CD4-positive, alpha-beta T cell treated with Interleukin-12 subunit alpha and Interleukin-12 subunit beta, for 1 hour (primary cell): ENCODE data around the gene NAGA.
"Not testable (repeated sequence)": the region's sequence is repeated elsewhere in the genome, so short reads cannot be mapped to it uniquely, and the experiment has no call there.

Experiments used
- DNase-seq: peaks from one replicate; pipeline ENCODE4 v3.0.0-alpha.2; 2020

NAGA gene

GRCh38 chr22:42074846-42075676 lies 4.4 kb upstream of the NAGA start:
- no peak for DNase-seq

GRCh38 chr22:42074132-42074811 lies 3.7 kb upstream of the NAGA start, which contains the start of gene PHETA2:
TSS of gene PHETA2 (plus strand) at chr22:42074248. CDS start at chr22:42077294, 3,046 bp downstream.
- peak; percentile 64 for DNase-seq

- DNase-seq = no peak
Observed at GRCh38 chr22:42073621-42074041, 3.0 kb upstream of the NAGA start.

- no peak for DNase-seq
Observed at GRCh38 chr22:42072606-42073330, 2.2 kb upstream of the NAGA start.

GRCh38 chr22:42071508-42071907 lies 896 bp upstream of the NAGA start:
- not testable (repeated sequence) for DNase-seq

- DNase-seq = peak; percentile 16
Observed at GRCh38 chr22:42069801-42070516, 653 bp downstream of the NAGA start.

- no peak for DNase-seq
Observed at GRCh38 chr22:42068291-42068690, 2.3 kb downstream of the NAGA start.

- DNase-seq = no peak
Observed at GRCh38 chr22:42067671-42068251, 2.9 kb downstream of the NAGA start.

GRCh38 chr22:42066937-42067336 lies 3.7 kb downstream of the NAGA start:
- DNase-seq = no peak

GRCh38 chr22:42066126-42066761 lies 4.4 kb downstream of the NAGA start:
- no peak for DNase-seq

GRCh38 chr22:42065438-42066125 lies 5.0 kb downstream of the NAGA start:
- DNase-seq = no peak

GRCh38 chr22:42064629-42065028 lies 6.0 kb downstream of the NAGA start:
- DNase-seq = no peak

GRCh38 chr22:42062506-42063170 lies 8.0 kb downstream of the NAGA start:
- DNase-seq = no peak

GRCh38 chr22:42061041-42061440 lies 9.6 kb downstream of the NAGA start:
- DNase-seq = no peak

- DNase-seq = no peak
Observed at GRCh38 chr22:42060489-42060888, 10.1 kb downstream of the NAGA start.

- DNase-seq = no peak
Observed at GRCh38 chr22:42056757-42057511, 13.7 kb downstream of the NAGA start.

- DNase-seq = no peak
Observed at GRCh38 chr22:42052765-42053164, 17.8 kb downstream of the NAGA start.

- no peak for DNase-seq
Observed at GRCh38 chr22:42050641-42051180, 19.9 kb downstream of the NAGA start.

- DNase-seq = no peak
Observed at GRCh38 chr22:42041784-42042183, 28.8 kb downstream of the NAGA start.

- no peak for DNase-seq
Observed at GRCh38 chr22:42039271-42039670, 31.3 kb downstream of the NAGA start.
